HG02588 (cell line): Measurements from ENCODE around the gene AP4S1.
"Not testable (repeated sequence)": the region's sequence is repeated elsewhere in the genome, so short reads cannot be mapped to it uniquely, and the experiment has no call there.

ENCODE experiments used
- ATAC-seq: cut with Tn5 transposase; IDR thresholded peaks from one replicate; pipeline ENCODE4 v1.9.1; 2021; ENCODE audit warnings: mild to moderate bottlenecking, moderate library complexity; ENCODE audit not compliant: unreplicated experiment

The AP4S1 gene

GRCh38 chr14:31038521-31039166 is 13.2 kb downstream of the AP4S1 start:
- ATAC-seq, result no peak

GRCh38 chr14:31042300-31042699 is 16.9 kb downstream of the AP4S1 start:
- no peak for ATAC-seq

GRCh38 chr14:31042893-31043292 is 17.4 kb downstream of the AP4S1 start:
- not testable (repeated sequence) for ATAC-seq

GRCh38 chr14:31043379-31043778 is 17.9 kb downstream of the AP4S1 start:
- ATAC-seq, result no peak

GRCh38 chr14:31045501-31046080 is 20.1 kb downstream of the AP4S1 start:
- ATAC-seq, result no peak

GRCh38 chr14:31047503-31047902 is 22.1 kb downstream of the AP4S1 start:
- ATAC-seq, result no peak

- ATAC-seq, result no peak
Observed at GRCh38 chr14:31051023-31051422, 25.6 kb downstream of the AP4S1 start.

- no peak for ATAC-seq
Observed at GRCh38 chr14:31051511-31051910, 26.1 kb downstream of the AP4S1 start.

GRCh38 chr14:31052905-31053586 is 27.6 kb downstream of the AP4S1 start:
- ATAC-seq, result not testable (repeated sequence)

- no peak for ATAC-seq
Observed at GRCh38 chr14:31057035-31057434, 31.6 kb downstream of the AP4S1 start.

- ATAC-seq, result no peak
Observed at GRCh38 chr14:31057701-31058364, 32.4 kb downstream of the AP4S1 start.

- ATAC-seq, result no peak
Observed at GRCh38 chr14:31059152-31059924, 33.9 kb downstream of the AP4S1 start.

- ATAC-seq, result no peak
Observed at GRCh38 chr14:31060253-31060875, 34.9 kb downstream of the AP4S1 start.

GRCh38 chr14:31062908-31063307 is 37.5 kb downstream of the AP4S1 start:
- ATAC-seq, result not testable (repeated sequence)

- ATAC-seq, result no peak
Observed at GRCh38 chr14:31068235-31068634, 42.8 kb downstream of the AP4S1 start.

GRCh38 chr14:31069343-31069742 is 43.9 kb downstream of the AP4S1 start:
- ATAC-seq, result no peak

- no peak for ATAC-seq
Observed at GRCh38 chr14:31070431-31070830, 45.0 kb downstream of the AP4S1 start.

- ATAC-seq, result no peak
Observed at GRCh38 chr14:31071151-31071550, 45.7 kb downstream of the AP4S1 start.

- no peak for ATAC-seq
Observed at GRCh38 chr14:31075144-31075543, 49.7 kb downstream of the AP4S1 start.

- no peak for ATAC-seq
Observed at GRCh38 chr14:31078766-31079165, 53.3 kb downstream of the AP4S1 start.

GRCh38 chr14:31080056-31080455 is 54.6 kb downstream of the AP4S1 start:
- ATAC-seq, result no peak
